ENCODE data around the gene MED25.

DNA sequence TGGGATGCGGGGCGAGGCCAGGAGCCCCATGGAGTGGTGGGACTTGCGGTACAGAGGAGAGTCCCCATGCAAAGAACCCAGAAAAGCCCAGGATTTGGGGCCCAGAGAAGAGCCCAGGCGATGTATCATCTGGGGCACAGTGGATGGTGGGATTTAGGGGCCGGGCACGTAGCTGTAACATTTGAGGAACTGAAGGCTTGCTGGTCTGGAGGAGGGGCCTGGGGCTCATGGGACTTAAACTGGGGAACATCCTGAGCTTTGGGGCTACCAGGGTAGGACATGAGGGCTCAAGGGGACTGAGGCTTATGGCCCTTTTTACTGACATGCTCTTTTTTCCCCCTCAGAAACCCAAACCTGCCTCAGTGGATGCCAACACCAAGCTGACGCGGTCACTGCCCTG, 13.5 kb downstream of the MED25 start:
- TF ChIP-seq CTCF (IDR thresholded peaks at IDR 0.05; ENCODE audit: low read depth, low read length) (no peak), POLR2A (IDR thresholded peaks at IDR 0.05; ENCODE audit: extremely low read depth, insufficient read length) (no peak)
